Measurements from ENCODE around the gene TIMM17A. TPM values are rescaled to one million over a fixed set of nuclear protein-coding genes. Genes with fewer than 3 reads are reported as not detected.

Gene TIMM17A
- total RNA-seq, 1 donor from 2014 or later: 45.7 TPM

GRCh38 chr1:201944002-201944401 is 11.3 kb upstream of the TIMM17A start:
- H3K4me3 Mint-ChIP-seq (ENCODE audit: unreplicated experiment): no peak overlapping the region
- H3K36me3 Mint-ChIP-seq (ENCODE audit: low read depth, unreplicated experiment): no peaks in the 10 kb centered on the region
- TF ChIP-seq CTCF (IDR thresholded peaks at IDR 0.05; ENCODE audit: unreplicated experiment): no peak
- H3K27me3 Mint-ChIP-seq (ENCODE audit: unreplicated experiment): peaks cover 13% of the 10 kb centered on the region
- DNase-seq (ENCODE audit: low spot score): no peak
- peaks cover 29% of the 10 kb centered on the region for H3K4me1 Mint-ChIP-seq (ENCODE audit: unreplicated experiment)
- no peak overlapping the region for H3K27ac Mint-ChIP-seq (ENCODE audit: unreplicated experiment)
- H3K9me3 Mint-ChIP-seq (ENCODE audit: unreplicated experiment): no peaks in the 10 kb centered on the region

- H3K4me1 Mint-ChIP-seq (ENCODE audit: unreplicated experiment): peaks cover 28% of the 10 kb centered on the region
- DNase-seq (ENCODE audit: low spot score): no peak
- no peak for TF ChIP-seq CTCF (IDR thresholded peaks at IDR 0.05; ENCODE audit: unreplicated experiment)
- H3K27ac Mint-ChIP-seq (ENCODE audit: unreplicated experiment): no peak overlapping the region
- no peaks in the 10 kb centered on the region for H3K36me3 Mint-ChIP-seq (ENCODE audit: low read depth, unreplicated experiment)
- peaks cover 15% of the 10 kb centered on the region for H3K27me3 Mint-ChIP-seq (ENCODE audit: unreplicated experiment)
- H3K4me3 Mint-ChIP-seq (ENCODE audit: unreplicated experiment): no peak overlapping the region
- no peaks in the 10 kb centered on the region for H3K9me3 Mint-ChIP-seq (ENCODE audit: unreplicated experiment)
Observed at GRCh38 chr1:201944639-201945038, 10.7 kb upstream of the TIMM17A start.

GRCh38 chr1:201945157-201945556 is 10.1 kb upstream of the TIMM17A start:
- peaks cover 27% of the 10 kb centered on the region for H3K4me1 Mint-ChIP-seq (ENCODE audit: unreplicated experiment)

GRCh38 chr1:201945863-201946223 is 9.5 kb upstream of the TIMM17A start:
- H3K4me1 Mint-ChIP-seq (ENCODE audit: unreplicated experiment): peaks cover 27% of the 10 kb centered on the region
- TF ChIP-seq CTCF (IDR thresholded peaks at IDR 0.05; ENCODE audit: unreplicated experiment): no peak
- H3K9me3 Mint-ChIP-seq (ENCODE audit: unreplicated experiment): no peaks in the 10 kb centered on the region
- peak overlapping the region; percentile 90 for H3K4me3 Mint-ChIP-seq (ENCODE audit: unreplicated experiment)
- no peaks in the 10 kb centered on the region for H3K36me3 Mint-ChIP-seq (ENCODE audit: low read depth, unreplicated experiment)
- peaks cover 15% of the 10 kb centered on the region for H3K27me3 Mint-ChIP-seq (ENCODE audit: unreplicated experiment)
- no peak for DNase-seq (ENCODE audit: low spot score)
- H3K27ac Mint-ChIP-seq (ENCODE audit: unreplicated experiment): no peak overlapping the region

More at GRCh38 chr1:201945157-201945556, 10.1 kb upstream of the TIMM17A start:
- peaks cover 15% of the 10 kb centered on the region for H3K27me3 Mint-ChIP-seq (ENCODE audit: unreplicated experiment)
- TF ChIP-seq CTCF (IDR thresholded peaks at IDR 0.05; ENCODE audit: unreplicated experiment): no peak
- H3K27ac Mint-ChIP-seq (ENCODE audit: unreplicated experiment): no peak overlapping the region
- H3K9me3 Mint-ChIP-seq (ENCODE audit: unreplicated experiment): no peaks in the 10 kb centered on the region
- no peak for DNase-seq (ENCODE audit: low spot score)
- no peaks in the 10 kb centered on the region for H3K36me3 Mint-ChIP-seq (ENCODE audit: low read depth, unreplicated experiment)
- no peak overlapping the region for H3K4me3 Mint-ChIP-seq (ENCODE audit: unreplicated experiment)

- Mint-ChIP-seq H3K4me1 (ENCODE audit: unreplicated experiment) (peaks cover 25% of the 10 kb centered on the region), H3K36me3 (ENCODE audit: low read depth, unreplicated experiment) (no peaks in the 10 kb centered on the region), H3K9me3 (ENCODE audit: unreplicated experiment) (no peaks in the 10 kb centered on the region), H3K27ac (ENCODE audit: unreplicated experiment) (peak within 1 kb of the TSS; percentile 50), H3K4me3 (ENCODE audit: unreplicated experiment) (peak within 1 kb of the TSS; percentile 90), H3K27me3 (ENCODE audit: unreplicated experiment) (peaks cover 15% of the 10 kb centered on the region)
- peak; percentile 72 for DNase-seq (ENCODE audit: low spot score)
- TF ChIP-seq CTCF (IDR thresholded peaks at IDR 0.05; ENCODE audit: unreplicated experiment): no peak
Observed at GRCh38 chr1:201946224-201946908, 8.9 kb upstream of the TIMM17A start, which contains the start of gene LMOD1. Gene LMOD1, minus strand, starts transcription at chr1:201946548. Its CDS starts 208 bp downstream, at chr1:201946340.
